ENCODE measurements around the gene SEMA6A. TPM values are rescaled to one million over a fixed set of nuclear protein-coding genes. Genes with fewer than 3 reads are reported as not detected.

Gene SEMA6A
- total and polyA plus RNA-seq, 10 donors: 0.88 to 78.6 (median 30.4) TPM

DNA sequence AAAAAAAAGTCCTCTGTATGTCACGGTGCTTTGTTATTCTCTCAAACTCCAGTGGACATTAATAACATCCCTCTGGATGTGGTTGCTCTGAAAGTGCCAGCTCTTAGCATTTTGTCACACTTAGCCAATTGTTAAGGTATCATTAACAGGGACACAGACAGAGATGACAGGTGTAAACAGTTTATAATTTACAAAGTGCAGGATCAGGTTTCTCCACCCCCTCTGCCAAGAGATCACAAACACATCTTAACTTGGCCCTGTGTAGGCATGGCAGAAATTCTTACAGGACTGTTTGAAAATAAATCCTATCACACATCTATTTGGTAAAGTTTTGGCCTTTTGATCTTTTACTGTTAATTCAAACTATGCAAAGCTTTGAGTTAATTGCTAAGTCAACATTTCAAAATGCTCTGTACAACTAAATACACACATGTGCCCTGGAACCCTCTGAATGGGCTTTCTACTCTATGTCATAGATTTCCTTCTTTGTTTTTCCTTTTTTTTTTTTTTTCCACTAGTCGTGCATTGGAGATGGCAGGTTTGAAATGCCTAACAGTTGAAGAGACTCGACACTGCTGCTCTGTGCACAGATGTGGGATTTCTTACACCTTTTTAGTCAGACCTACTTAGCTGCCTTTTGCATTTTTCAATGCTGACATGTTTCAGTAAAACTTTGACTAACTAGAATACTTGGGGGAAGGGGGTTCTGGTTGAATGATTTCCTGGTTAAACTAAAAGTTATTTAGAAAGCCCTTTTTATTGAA is 41.7 kb downstream of the SEMA6A start:
- Histone ChIP-seq H3K27ac (no peak overlapping the region), H3K4me3 (no peak overlapping the region), H3K36me3 (no peaks in the 10 kb centered on the region), H3K9me3 (no peaks in the 10 kb centered on the region), H3K27me3 (replicated peaks in 1 of 7) (no peaks in the 10 kb centered on the region), H3K4me1 (peaks cover 0 to 15% (median 0%) of the 10 kb centered on the region in 6 donors)
- DNase-seq: no peak
- intact Hi-C loops (cut with DNase I; ENCODE audit: low total_unique reads): no loop called here
- 56 to 74% (median 71%) methylated on average over 3 of the region's 3 CpGs for WGBS, 5 donors
- TF ChIP-seq, protein P1, sequence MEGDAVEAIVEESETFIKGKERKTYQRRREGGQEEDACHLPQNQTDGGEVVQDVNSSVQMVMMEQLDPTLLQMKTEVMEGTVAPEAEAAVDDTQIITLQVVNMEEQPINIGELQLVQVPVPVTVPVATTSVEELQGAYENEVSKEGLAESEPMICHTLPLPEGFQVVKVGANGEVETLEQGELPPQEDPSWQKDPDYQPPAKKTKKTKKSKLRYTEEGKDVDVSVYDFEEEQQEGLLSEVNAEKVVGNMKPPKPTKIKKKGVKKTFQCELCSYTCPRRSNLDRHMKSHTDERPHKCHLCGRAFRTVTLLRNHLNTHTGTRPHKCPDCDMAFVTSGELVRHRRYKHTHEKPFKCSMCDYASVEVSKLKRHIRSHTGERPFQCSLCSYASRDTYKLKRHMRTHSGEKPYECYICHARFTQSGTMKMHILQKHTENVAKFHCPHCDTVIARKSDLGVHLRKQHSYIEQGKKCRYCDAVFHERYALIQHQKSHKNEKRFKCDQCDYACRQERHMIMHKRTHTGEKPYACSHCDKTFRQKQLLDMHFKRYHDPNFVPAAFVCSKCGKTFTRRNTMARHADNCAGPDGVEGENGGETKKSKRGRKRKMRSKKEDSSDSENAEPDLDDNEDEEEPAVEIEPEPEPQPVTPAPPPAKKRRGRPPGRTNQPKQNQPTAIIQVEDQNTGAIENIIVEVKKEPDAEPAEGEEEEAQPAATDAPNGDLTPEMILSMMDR (IDR thresholded peaks at IDR 0.05 in 8 of 11, conservative IDR thresholded peaks at IDR 0.05 in 3 of 11): no peak
- TF ChIP-seq POLR2A (IDR thresholded peaks at IDR 0.05): no peak

DNA sequence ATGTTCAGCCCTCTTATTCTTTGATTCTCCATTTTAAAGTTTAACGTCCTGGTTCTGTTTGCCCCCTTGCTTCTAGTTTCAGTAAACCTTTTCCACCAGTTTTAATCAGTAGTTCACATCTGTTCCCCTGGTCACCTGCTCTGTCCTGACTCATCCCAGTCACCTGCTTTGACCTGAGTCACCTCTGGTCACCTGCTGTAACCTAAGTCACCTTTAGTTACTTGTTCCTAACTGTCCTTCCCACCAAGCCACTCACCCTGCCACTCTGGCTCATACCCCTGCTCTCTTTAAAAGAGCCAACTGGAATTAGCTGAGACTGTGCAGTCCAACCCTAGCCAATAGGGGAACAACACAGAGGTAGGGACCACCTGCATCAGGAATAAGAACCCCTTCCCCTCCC is 43.0 kb downstream of the SEMA6A start:
- no peaks in the 10 kb centered on the region for H3K36me3 ChIP-seq
- no peak overlapping the region for H3K27ac ChIP-seq
- peaks cover 0 to 15% (median 0%) of the 10 kb centered on the region in 6 donors for H3K4me1 ChIP-seq
- TF ChIP-seq POLR2A (IDR thresholded peaks at IDR 0.05) (no peak), POLR2AphosphoS5 (IDR thresholded peaks at IDR 0.05) (no peak)
- TF ChIP-seq, protein P1 (IDR thresholded peaks at IDR 0.05 in 8 of 11, conservative IDR thresholded peaks at IDR 0.05 in 3 of 11): no peak
- no peaks in the 10 kb centered on the region for H3K27me3 ChIP-seq (replicated peaks in 1 of 7)
- no peaks in the 10 kb centered on the region for H3K9me3 ChIP-seq
- no peak overlapping the region for H3K4me3 ChIP-seq
- intact Hi-C loops (cut with DNase I; ENCODE audit: low total_unique reads): no loop called here
- 70 to 97% (median 87%) methylated on average over 1 of the region's 1 CpG for WGBS, 5 donors
- DNase-seq: no peak

DNA sequence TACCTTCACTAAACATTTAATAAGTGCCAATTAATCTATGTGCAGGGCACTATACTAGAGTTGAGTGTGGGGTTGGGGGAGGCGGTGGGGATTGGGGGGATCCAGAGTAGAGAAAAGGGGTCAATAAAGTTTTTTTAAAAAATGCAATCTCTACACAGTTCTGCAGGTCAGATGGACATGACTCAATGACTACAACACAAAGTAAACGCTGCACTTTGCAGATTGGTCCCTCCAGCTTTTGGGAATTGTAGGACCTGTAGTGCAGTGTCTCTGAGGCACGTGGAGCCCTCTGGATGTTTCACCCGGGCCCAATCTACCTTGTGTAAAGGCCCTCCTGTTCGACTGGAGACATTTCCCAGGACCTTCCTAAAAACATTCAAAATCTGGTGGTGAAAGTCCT is 43.5 kb downstream of the SEMA6A start:
- intact Hi-C loops (cut with DNase I; ENCODE audit: low total_unique reads): no loop called here
- no peak overlapping the region for H3K4me3 ChIP-seq
- H3K4me1 ChIP-seq: peaks cover 0 to 15% (median 0%) of the 10 kb centered on the region in 6 donors
- 85 to 94% (median 87%) methylated on average over 5 of the region's 5 CpGs for WGBS, 5 donors
- H3K27me3 ChIP-seq (replicated peaks in 1 of 7): no peaks in the 10 kb centered on the region
- H3K9me3 ChIP-seq: no peaks in the 10 kb centered on the region
- DNase-seq: no peak
- TF ChIP-seq, protein P1 (IDR thresholded peaks at IDR 0.05 in 8 of 11, conservative IDR thresholded peaks at IDR 0.05 in 3 of 11): no peak
- TF ChIP-seq POLR2AphosphoS5 (IDR thresholded peaks at IDR 0.05) (no peak), POLR2A (IDR thresholded peaks at IDR 0.05) (no peak)
- H3K36me3 ChIP-seq: no peaks in the 10 kb centered on the region
- no peak overlapping the region for H3K27ac ChIP-seq

DNA sequence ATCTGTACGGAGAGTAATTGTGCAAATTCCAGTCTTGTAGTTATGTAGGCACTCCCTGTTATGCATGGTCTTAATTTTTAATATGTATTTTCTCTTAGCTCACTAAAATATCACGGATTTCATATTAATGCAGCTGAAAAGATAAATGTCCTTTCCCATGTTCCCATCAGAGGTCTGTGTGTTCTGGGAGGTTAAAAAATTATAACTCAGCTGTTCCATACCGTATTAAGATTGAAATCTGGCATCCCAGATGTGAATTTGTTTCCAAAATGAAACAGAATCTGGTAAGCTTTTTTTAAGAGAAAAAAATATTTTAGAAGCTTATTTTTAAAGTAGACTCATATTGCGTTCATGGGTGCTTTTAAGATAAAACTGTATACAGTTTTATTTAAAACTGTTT is 44.3 kb downstream of the SEMA6A start:
- H3K27ac ChIP-seq: no peak overlapping the region
- no peaks in the 10 kb centered on the region for H3K36me3 ChIP-seq
- H3K27me3 ChIP-seq (replicated peaks in 1 of 7): no peaks in the 10 kb centered on the region
- intact Hi-C loops (cut with DNase I; ENCODE audit: low total_unique reads): no loop called here
- peaks cover 0 to 7% (median 0%) of the 10 kb centered on the region in 6 donors for H3K4me1 ChIP-seq
- no peak for DNase-seq
- TF ChIP-seq, protein P1 (IDR thresholded peaks at IDR 0.05 in 8 of 11, conservative IDR thresholded peaks at IDR 0.05 in 3 of 11): no peak
- TF ChIP-seq POLR2A (IDR thresholded peaks at IDR 0.05) (no peak), POLR2AphosphoS5 (IDR thresholded peaks at IDR 0.05) (no peak)
- no peak overlapping the region for H3K4me3 ChIP-seq
- H3K9me3 ChIP-seq: no peaks in the 10 kb centered on the region
- WGBS, 5 donors: 86 to 92% (median 91%) methylated on average over 4 of the region's 4 CpGs
